C4-2B (cell line): Measurements from ENCODE around the gene ANKRD49.

Experiments used
- CTCF ChIP-seq: fragments of 450-650 bp; conservative IDR thresholded peaks from 2 replicates; pipeline ENCODE4 v1.5.1; 2017; ENCODE audit warnings: mild to moderate bottlenecking
- ZFX ChIP-seq: fragments of 450-650 bp; IDR thresholded peaks from 2 replicates; pipeline ENCODE4 v1.6.1; 2017

- no peak for TF ChIP-seq CTCF
- TF ChIP-seq ZFX = no peak
These were observed 51.0 kb downstream of the ANKRD49 start for GRCh38 chr11:94544646-94545263.
